HS-5 (cell line): ENCODE data around the gene ACTL10.

Source experiments
- DNase-seq: peaks from one replicate; pipeline ENCODE4 v3.0.0-alpha.2; 2012; ENCODE audit warnings: low read depth

Gene ACTL10

DNA sequence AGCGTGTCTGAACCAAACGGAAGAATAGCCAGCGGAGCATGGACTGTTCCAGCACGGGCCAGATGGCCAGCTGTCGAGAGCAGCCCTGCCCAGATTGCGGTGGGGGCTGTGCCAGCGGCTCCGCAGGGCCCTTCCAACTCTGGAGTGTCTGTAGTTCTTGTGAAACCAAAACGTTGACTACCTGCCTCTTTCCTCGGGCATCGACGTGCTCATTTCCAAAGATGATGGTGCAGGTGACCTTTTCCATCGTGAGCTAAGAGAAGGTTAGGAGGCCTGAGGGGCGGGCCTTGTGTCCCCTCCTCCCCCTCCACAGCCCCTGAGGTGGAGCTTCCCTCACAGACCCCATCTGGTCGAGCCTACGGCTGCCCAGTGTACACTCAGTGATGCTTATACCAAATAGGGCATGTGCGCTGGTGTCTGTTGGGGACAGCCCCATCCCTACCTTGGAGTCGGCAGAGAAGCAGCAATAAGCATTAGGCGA, 17.5 kb upstream of the ACTL10 start:
- no peak for DNase-seq

DNA sequence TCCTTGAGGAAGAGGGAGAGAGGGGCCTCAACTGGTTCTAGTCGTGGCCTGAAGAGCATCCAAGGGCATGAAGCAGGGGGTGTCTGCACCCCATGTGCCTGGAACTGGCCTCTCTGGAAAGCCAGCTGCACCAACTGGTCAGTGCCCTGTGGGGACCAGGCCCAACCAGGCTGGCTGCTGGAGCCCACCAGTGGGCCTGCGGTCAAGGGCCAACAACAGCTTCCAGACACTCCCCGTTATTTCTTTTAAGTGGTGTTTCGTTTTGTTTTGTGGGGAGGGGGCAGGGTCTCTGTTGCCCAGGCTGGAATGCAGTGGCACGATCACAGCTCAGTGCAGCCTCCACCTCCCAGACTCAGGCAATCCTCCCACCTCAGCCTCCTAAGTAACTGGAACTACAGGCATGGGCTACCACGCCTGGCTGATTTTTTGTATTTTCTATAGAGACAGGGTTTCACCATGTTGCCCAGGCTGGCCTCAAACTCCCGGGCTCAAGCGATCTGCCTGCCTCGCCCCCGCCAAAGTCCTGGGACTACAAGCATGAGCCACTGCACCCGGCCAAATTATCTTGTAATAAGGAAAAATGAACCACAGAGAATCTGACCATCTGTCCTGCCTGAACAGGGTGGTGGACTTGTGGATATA, 16.5 kb upstream of the ACTL10 start:
- no peak for DNase-seq

DNA sequence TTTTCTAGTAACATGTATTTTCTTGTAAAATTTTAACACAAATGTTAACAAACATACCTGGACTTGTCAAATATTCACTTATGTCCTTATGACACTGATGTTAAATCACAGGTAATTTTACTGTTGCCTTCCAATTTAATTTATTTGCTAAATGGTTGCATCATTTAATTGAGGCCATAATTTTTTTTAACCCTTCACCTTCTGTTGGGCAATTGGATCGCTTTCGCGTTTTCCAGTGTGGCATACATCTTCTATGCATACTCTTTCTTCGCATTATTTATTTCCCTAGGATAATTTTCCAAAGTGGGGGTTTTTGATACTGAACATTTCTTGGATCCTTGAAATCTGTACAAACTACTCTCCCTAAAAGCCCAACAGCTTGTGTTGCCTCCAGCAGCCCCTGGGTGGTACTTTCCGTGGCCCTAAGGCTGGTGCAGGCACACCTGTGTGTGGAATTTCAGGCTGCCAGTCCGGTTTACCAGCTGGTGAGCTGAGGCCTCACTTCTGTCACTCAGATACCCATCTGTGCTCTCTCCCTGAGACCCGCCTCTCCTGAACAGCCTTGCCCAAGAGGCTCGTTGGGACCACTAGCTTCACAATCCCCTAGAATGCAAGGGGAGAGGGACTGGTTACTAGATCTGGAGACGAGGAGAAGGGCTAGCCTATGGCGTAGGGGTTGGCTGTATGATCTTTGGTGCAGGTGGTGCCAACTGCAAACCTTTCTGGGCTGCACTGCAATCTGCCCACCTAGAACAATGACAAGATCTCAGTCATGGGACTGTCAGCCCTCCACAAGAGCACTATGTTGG, 15.8 kb upstream of the ACTL10 start:
- DNase-seq, result no peak

DNA sequence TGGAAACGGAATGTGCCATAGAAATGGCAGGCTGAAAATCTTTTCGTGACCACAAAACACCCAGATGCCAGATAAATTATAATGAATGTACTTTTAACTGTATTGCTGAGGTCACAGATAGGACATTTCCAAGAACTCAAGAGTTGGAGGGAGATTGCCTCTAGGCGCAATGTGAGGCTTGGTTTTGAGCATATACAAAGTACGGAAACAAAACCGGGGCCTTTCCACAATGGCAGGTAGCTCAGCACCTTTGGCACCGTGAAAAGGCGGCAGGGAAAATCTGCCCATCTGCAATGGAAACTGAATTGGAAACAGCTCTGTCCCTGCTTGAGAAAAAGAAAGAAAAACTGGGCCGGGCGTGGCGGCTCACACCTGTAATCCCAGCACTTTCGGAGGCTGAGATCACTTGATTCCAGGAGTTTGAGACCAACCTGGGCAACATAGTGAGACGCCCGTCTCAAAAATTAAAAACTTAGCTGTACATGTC, 15.1 kb upstream of the ACTL10 start:
- no peak for DNase-seq

DNA sequence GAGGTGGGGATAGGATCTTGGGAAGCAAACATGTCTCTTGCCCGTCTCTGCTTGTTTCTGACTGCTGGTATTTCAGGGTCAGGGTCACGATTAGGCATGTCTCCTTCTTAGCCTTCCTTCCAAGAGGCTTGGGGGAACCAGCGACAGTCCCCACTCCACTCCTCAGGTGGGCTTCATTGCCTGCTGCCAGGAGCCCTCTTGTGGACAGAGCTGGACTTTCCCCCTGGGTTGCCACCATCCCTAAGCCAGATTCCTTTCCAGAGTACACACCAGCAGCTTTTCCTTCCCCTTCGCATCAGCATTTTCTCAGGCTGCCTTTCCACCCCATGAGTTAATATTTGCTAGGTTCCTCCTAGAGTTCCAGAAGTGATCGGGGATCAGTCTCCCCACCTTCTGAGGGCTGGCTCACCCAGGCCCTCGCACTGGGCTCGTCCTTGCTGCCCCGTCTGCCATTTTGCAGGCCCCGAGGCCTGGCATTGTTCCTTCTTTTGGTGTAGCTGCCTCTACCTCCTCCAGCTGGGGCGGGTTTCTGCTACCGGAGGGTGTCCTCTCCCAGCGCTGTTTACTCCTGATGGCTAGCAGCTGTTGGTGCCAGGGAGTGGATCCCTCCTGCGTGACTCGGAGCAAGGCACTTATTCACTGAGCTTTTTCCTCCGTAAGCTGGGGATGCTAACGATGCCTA, 13.4 kb upstream of the ACTL10 start:
- DNase-seq, result peak; percentile 32

DNA sequence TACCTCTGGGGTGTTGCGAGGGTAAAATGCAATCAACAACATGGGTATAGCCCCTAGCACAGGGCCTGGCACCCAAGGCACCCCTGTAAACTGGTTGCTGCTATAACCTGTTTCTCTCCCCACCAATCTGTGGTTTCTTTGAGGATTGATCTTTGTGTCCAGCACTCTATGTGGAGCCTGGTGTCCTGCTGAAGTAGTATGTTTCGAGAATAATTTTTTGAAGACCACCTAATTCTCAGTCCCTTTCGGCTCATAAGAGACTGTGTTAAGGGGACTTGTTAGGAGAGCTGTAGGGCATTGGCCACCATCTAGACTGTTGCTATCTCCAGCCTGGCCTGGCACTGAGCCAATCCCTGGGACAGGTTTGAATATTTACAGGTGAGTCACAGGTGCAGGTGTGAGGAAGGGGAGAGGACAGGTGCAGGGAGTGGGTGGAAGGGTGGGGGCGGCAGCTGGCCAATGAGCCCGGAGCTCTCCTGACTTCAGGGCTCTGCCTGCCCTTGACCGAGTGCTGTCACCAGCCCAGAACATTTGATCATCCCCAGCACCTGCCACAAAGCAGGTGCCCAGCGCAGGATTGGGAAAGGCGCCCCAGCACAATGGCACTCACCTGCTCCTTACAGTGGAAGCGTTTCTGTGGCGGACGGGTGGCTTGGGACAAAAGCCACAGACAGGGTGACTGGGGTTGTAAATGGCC, 12.7 kb upstream of the ACTL10 start:
- no peak for DNase-seq

DNA sequence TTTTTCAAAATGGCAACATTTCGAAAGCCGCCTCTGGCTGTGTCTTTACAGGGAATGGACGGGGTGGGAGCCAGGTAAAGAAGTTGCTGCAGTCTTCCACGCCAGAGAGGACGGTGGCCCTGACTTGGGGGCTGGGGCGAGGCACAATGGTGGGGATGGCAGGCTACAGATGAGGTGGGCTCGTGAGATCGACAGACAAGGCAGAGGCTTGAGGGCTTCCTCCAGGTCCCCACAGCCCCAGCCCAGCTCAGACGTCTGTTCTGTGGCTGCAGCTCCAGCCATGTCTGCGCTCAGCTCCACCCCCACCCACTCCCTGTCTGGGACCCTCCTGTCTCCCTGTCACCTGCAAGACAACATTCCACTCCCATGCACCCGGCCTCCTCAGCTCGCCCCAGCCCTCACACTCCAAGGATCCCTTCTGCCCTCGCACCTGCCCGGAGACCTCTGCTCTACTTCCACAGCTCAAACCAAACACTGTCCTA, 12.0 kb upstream of the ACTL10 start:
- DNase-seq, result no peak

DNA sequence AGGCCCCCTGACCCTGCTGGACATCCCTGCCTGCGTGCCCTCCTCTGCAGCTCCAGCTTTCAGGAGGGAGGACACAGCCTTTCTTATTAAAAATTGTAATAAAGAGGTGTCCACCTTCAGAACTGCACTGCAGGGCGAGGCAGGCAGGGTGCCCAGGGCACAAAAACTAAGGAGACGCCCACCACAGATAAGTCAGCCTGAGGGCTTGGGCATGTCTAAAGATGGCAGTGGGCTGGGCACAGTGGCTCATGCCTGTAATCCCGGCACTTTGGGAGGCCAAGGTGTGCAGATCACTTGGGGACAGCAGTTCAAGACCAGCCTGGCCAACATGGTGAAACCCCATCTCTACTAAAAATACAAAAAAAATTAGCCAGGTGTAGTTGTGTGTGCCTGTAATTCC, 11.6 kb upstream of the ACTL10 start:
- DNase-seq, result no peak

DNA sequence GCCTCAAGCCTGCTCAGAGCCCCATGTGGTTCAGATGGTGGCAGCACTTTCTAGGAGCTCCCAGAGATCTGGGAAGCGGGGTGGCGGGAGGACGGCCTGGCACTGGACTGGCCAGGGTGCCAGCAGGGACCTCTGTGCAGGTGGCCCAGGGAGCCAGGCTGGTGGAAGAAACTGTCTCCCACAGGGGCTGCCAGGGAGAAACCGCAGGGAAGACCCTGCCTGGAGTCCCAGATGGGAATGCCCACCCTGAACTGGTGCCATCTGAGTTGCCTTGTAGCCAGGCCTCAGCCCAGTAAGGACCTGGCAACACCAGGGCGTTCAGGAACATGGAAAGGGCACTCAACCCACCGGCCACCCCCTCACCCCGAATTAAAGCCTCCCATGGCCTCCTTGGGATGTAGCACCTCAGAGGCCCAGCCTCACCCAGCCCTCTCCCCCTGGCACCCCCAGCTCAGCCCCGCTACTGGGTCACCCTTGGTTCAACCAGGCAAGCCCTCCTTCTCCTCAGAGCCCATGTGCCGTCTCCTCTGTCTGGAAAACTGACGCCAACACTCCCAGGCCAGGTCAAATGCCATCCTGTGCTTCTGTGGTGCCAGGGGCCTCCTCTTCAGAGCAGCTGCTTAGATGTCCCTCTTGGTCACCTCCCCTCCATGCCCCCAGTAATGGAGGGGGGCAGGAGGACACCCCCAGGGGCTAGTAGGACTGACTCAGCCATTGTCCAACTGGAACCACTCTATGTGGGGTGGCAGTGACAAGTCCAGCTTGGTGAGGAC, 10.5 kb upstream of the ACTL10 start:
- DNase-seq, result no peak

DNA sequence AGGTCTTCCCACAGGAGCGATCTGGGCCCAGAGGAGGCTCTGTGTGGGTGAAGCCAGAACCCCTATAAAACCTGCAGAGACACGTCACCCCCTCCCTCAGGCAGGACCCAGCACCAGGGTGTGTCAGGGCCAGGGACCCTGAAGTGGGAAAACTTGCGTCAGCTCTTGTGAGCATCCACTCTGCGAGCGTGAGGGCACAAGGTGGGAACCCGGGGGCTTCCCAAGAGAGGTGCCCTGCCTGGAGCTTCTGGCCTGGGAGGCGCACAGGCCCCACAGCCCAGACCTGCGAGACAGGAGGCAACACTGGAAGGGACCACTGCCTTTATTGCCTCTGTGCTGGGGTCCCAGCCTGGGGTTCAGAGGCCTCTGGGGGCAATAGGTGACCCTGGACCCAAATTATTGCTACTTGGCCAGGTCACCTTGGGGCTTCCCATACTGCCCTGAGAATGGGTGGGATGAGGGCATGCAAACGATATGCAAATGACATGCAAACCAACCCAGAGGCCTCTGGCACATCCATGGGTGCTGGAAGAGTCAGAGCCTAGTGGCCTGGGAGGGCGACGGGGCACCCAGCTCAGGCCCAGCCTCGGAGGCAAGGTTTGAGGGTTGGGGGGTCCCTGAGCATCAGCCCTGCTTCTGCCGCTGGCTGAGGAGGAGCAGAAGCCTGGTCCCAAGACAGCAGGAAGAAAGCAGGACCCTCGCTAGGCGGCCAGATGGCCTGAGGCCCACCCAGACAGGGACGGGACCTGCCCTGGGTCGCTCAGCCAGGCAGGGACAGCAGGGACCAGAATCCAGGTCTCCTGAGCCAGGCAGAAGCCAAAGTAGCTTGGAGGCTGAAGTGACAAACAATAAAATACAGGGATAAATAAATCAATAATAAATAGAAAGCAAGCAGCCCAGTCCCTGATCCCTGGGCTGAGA, 9.7 kb upstream of the ACTL10 start:
- no peak for DNase-seq

DNA sequence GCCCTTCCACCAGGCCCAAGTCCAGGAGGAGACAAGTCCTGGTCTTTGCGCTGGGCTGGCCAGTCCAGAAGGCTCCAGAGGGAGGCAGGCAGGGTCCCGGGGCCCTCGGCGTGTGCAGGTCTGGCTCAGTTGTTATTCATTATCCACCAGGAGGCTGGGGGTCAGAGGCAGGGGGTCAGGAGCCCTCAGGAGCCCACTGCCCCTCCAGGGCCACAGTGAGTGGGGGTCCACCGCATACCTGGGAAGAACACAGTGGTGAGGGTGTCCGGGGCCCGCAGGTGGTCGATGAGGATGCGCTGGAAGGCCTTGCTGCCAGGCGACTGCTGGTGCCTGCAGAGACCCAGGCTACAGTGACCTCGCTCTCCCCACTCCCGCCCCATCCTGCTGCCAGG, 9.0 kb upstream of the ACTL10 start:
- no peak for DNase-seq

DNA sequence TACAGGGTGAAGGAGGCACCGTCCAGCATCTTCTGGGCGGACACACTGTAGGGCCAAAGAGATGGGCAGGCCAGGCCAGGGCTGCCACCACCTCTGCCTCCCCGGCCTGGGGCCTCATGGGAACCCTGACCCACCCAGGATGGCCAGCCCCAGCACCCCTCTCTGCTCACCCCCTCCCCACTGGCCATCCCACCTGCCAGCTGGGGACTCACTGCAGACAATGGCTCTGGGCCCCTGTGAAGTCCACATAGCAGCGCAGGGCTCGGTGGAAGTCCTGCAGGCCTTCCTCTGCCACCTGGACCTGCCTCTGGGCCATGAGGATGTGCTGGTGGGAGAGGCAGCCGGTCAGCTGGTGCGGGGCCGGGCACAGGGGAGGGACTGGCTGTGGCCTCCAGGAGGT, 8.2 kb upstream of the ACTL10 start:
- no peak for DNase-seq

DNA sequence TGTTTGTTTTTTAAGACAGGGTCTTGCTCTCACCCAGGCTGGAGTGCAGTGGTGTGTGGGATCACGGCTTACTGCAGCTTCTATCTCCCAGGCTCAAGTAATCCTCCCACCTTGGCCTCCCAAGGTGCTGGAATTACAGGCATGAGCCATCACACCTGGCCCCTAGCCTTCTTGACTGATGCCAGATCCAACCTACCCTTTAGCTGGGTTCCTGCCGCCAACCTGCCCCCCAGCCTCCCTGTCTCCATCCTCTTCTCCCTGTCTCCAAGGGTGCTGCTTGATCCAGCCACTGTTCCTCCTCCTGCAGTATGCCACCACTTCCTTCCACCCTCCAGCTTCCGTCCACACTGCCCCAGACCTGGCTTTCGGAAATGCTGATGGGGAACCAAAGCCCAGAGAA, 7.8 kb upstream of the ACTL10 start:
- DNase-seq, result no peak

DNA sequence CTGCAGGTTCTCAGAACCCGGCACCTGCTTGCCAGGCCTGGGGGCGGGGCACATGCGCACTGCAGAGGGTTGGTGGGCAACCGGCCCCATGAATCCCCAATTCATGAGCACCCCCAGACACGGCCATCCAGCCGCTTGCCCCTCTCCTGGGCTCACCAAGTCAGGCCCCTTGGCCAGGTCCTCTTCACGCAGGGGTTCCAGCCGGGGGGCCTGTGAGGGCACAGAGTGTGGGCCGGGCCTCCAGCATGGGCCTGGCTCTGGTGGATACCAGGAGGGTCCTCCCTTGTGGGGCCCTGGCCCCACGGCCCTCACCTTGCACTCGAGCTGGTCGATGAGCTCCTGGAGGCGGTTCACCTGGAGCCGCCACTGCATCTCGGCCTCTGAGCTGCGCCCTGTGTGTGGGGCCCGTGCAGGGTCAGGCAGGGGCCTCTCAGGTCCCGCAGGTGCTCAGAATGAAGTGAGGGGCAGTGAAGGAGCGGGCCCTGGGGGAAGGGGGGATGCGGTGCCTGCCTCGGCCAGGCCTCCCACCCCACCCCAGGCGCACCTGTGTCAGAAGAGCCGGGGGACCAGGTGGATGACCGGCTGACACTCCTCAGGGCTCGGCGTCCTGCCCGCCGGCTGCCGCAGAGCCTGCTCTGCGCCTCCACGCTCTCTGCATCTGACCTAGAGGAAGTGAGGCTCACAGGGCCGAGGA, 7.3 kb upstream of the ACTL10 start:
- no peak for DNase-seq

DNA sequence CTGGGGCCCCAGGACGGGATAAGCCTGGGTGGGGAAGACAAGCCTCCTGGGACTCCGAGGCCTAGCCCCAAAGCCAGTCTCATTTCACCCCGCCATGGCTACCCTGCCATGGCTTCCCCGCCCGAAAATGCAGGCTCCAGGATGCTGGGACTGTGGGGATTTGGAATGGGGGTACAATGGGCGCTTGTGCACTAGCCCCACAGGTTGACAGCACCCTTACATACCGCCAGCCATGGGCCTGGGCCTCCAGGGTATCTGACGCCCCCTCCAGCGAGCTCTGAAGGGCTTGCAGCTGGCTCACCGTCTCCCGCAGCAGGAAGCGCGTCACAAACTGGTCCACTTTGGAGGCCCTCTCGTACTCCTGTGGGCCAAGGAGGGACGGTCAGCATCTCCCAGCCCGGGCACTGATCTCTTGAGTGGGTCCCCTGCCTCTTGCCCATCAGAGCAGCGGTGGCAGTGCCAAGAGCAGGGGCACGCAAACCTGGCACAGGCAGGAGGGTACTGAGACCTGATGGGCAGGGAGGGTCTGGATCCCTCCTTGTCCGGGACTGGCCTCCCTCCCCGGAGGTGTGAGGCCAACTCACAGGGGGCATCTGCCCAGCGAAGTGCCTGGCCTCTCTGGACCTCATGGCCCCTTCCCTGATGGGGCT, 6.6 kb upstream of the ACTL10 start:
- DNase-seq, result no peak

DNA sequence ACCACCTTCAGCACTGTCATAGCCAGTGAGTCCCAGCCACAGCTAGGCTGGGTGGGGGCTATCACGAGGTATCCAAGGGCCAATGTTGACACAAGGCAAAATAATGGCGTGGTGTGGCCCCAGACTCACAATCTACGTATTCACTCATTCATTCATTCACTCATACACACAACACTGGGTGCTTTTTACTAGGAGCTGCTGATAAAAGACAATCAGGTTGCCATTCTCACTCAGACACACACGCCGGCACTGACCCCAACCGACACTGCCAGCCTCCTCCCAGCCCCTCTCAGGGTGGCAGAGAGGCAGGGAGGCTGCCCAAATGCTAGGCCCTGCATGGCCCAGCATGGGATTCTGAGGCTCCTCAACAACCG, 6.1 kb upstream of the ACTL10 start:
- no peak for DNase-seq

DNA sequence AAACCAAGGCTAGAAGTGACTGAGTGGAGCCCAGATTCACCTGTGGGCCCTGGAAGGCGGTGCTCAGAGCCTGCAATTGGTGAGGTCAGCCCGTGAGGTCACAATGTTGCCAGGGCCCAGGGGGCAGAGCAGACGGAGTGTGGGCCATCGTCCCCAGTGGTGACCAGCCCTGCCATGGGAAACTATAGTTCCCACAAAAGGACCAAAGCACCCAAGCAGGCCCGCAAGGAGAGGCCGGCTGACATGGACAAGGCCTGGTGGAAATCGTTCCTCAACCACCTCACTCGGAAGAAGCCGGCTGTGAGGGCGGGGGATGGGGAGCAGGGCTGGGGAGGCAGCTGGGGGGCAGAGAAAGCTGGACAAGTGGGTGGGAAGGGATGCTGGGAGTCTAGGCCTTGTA, 4.6 kb upstream of the ACTL10 start, which contains the start of gene C20orf144:
Gene C20orf144 (plus strand): TSS at position 156 of the 400 bp plus-strand sequence. CDS start 19 bp downstream, at position 175.
- no peak for DNase-seq

DNA sequence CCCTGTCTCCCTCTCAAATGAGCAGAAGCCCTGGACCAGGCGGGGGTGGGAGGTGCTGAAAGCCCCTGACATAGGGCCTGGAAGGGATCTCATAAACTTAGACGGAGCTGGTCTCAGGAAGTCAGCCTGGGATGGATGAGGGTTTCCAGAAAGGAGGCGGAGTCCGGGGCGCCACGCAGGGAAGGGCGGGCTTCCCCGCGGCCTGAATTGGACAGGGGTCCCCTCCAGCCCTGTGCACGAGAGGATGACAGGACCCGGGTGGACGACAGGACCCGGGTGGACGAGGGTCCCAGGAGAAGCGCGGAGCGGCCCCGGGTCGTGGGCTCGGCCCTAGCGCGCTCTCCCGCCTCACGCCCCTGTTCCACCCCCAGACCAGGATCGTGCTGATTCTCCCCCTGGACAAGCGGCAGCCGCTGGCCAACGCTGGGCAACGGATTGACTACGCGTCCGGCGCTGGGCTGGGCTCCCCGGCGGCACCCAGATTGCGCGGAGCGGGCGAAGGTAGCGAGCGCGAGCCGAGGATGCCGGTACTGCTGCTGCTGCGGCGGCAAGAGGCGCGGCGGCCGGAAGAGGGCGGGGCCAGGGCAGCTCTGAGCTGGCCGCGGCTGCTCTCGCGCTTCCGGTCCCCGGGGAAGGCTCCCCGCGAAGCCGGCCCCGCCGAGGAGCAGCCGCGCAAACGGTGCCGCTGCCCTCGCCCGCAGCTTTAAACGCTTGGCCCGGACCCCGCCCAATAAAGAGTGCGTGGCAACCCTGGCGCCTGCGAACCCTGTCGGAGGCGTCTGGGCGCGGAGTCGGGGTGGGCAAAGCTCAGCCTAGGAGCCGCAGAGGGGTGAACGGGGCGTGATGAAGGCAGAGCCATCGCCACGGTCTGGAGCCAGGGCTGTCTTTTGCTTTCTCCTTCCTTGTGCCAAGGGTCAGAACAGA, 3.3 kb upstream of the ACTL10 start:
- no peak for DNase-seq
